SH-SY5Y (cell line): ENCODE results near the gene FOXP4.

ENCODE experiments used
- GATA2 ChIP-seq: IDR thresholded peaks from 2 replicates; pipeline ENCODE4 v1.6.1; 2011; ENCODE audit warnings: mild to moderate bottlenecking, low read depth, low read length
- GATA3 ChIP-seq: IDR thresholded peaks from 2 replicates; pipeline ENCODE4 v1.6.1; 2011; ENCODE audit warnings: low read depth, mild to moderate bottlenecking, low read length, moderate library complexity

GRCh38 chr6:41563060-41563776 is 17.0 kb downstream of the FOXP4 start:
- TF ChIP-seq GATA3 (no peak), GATA2 (no peak)
